ENCODE results near the gene METTL24. TPM values are rescaled to one million over a fixed set of nuclear protein-coding genes. Genes with fewer than 3 reads are reported as not detected.

The METTL24 gene
- total RNA-seq, 1 experiment from 2014 or later, result 0.61 TPM

DNA sequence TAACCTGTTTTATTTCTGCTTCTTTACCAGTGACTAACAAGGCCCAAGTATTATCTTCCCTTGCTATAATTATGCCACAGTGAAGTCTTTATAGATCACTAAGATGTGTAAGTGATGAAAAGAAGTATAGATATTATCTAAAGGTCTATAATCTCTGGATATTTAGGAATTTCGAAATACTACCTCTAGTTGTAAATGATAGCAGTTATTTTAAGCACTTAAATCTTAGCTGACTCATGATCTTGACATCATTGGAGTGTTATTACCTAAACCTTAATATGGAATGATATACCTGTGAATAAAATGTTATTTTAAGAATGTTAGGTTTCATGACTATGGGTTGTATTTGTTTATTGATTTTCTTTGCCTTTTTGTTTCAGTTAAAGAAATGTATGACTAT lies 146.4 kb downstream of the METTL24 start:
- TF ChIP-seq, protein P1, sequence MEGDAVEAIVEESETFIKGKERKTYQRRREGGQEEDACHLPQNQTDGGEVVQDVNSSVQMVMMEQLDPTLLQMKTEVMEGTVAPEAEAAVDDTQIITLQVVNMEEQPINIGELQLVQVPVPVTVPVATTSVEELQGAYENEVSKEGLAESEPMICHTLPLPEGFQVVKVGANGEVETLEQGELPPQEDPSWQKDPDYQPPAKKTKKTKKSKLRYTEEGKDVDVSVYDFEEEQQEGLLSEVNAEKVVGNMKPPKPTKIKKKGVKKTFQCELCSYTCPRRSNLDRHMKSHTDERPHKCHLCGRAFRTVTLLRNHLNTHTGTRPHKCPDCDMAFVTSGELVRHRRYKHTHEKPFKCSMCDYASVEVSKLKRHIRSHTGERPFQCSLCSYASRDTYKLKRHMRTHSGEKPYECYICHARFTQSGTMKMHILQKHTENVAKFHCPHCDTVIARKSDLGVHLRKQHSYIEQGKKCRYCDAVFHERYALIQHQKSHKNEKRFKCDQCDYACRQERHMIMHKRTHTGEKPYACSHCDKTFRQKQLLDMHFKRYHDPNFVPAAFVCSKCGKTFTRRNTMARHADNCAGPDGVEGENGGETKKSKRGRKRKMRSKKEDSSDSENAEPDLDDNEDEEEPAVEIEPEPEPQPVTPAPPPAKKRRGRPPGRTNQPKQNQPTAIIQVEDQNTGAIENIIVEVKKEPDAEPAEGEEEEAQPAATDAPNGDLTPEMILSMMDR (conservative IDR thresholded peaks at IDR 0.05), result no peak
- H3K9me3 ChIP-seq (ENCODE audit: control insufficient read depth, low read depth, low read length), result no peaks in the 10 kb centered on the region
- no peak overlapping the region for H2BK120ac ChIP-seq (ENCODE audit: low read depth, low read length, poor library complexity, severe bottlenecking)
- no peaks in the 10 kb centered on the region for H3K23me2 ChIP-seq (ENCODE audit: insufficient read length, low read depth, low read length, poor library complexity, severe bottlenecking)
- DNase-seq, result no peak
- no peak overlapping the region for H3K9ac ChIP-seq (ENCODE audit: extremely low read depth, insufficient read length, low read length)
- no peak overlapping the region for H2AK5ac ChIP-seq (ENCODE audit: insufficient read length, low read length)
- Mint-ChIP-seq H3K4me3 (no peak overlapping the region), H3K4me1 (no peaks in the 10 kb centered on the region), H3K27me3 (ENCODE audit: low read depth) (no peaks in the 10 kb centered on the region), H3K36me3 (ENCODE audit: insufficient read depth in 1 of 3, low read depth in 3 of 3) (peaks cover 19 to 48% (median 46%) of the 10 kb centered on the region in 3 experiments; a peak in 6 of 7 replicates), H3K27ac (no peak overlapping the region), H3K9me3 (no peaks in the 10 kb centered on the region)
- no peak overlapping the region for H3K4me2 ChIP-seq (ENCODE audit: insufficient read depth, insufficient read length, low read length)
- H4K20me1 ChIP-seq (ENCODE audit: control insufficient read depth, insufficient read depth, insufficient read length), result no peaks in the 10 kb centered on the region
- no peak overlapping the region for H3K23ac ChIP-seq (ENCODE audit: insufficient read length, low read depth, low read length)
- H3K4me1 ChIP-seq (ENCODE audit: insufficient read depth, low read length), result no peaks in the 10 kb centered on the region
- no peak overlapping the region for H4K91ac ChIP-seq (ENCODE audit: insufficient read length, low read depth, low read length)
- no peak overlapping the region for H3K14ac ChIP-seq (ENCODE audit: insufficient read depth, low read length)
- no peak overlapping the region for H2BK12ac ChIP-seq (ENCODE audit: insufficient read length, low read depth, low read length)
- WGBS (ENCODE audit: extremely low coverage, insufficient read length, low lambda C conversion rate), result no CpG with 5 or more reads among the region's 1 CpG
- no peak overlapping the region for H2AFZ ChIP-seq (ENCODE audit: low read length)
- H4K5ac ChIP-seq (ENCODE audit: insufficient read length, low read depth, low read length), result no peak overlapping the region
- H3K4ac ChIP-seq (ENCODE audit: low read depth, low read length), result no peak overlapping the region
- H3K18ac ChIP-seq (ENCODE audit: insufficient read length, low read depth, low read length), result no peak overlapping the region
- H2BK20ac ChIP-seq (ENCODE audit: low read depth, low read length, poor library complexity, severe bottlenecking), result no peak overlapping the region
- no peak overlapping the region for H3K27ac ChIP-seq (ENCODE audit: insufficient read length, low read depth, low read length)
- no peak overlapping the region for H3K56ac ChIP-seq (ENCODE audit: insufficient read length, low read depth, low read length)
- H4K8ac ChIP-seq (replicated peaks; ENCODE audit: insufficient read length, low read depth, low read length), result no peak overlapping the region
- no peaks in the 10 kb centered on the region for H3K79me1 ChIP-seq (ENCODE audit: insufficient read depth, low read depth, low read length, poor library complexity, severe bottlenecking)
- H3K79me2 ChIP-seq (ENCODE audit: insufficient read depth, low read length), result no peaks in the 10 kb centered on the region
- H3K27me3 ChIP-seq (ENCODE audit: insufficient read depth, low read length), result no peaks in the 10 kb centered on the region
- H2BK15ac ChIP-seq (ENCODE audit: low read depth, low read length), result no peak overlapping the region
- no peak overlapping the region for H2BK5ac ChIP-seq (ENCODE audit: insufficient read length, low read length)
- H3T11ph ChIP-seq (ENCODE audit: low read length), result no peak overlapping the region

Data from H9 (cell line).